ENCODE data around the gene CD33. TPM values are rescaled to one million over a fixed set of nuclear protein-coding genes. Genes with fewer than 3 reads are reported as not detected.

Gene CD33
- total and polyA plus RNA-seq, 9 of the 15 experiments (the other 6 are each of a cell fraction or from before 2014, with no cell fraction given), result 36.1 to 88.6 (median 49.6) TPM

DNA sequence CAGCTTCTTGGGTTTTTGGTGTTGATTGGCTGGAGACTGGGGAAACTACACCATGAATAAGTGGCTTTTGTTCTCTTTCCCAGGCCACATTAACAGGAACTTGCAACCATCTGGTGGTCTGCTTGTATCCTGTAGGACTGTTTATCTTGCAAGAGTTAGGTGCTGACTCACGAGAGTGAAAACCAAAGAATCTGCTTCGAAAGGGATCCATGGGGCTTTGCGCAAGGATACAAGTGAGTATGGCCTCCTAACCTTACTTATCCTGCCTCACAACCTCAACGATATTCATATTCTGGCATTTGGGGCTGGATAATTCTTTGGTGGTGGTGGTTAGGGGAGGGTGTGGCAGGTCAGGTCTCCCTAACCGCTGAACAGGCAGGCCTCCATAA is 21.3 kb downstream of the CD33 start:
- intact Hi-C loops (cut with micrococcal nuclease), result no loop called here
- Histone ChIP-seq H4K20me1 (replicated peaks; ENCODE audit: control insufficient read depth, insufficient read depth, low read length) (no peaks in the 10 kb centered on the region), H3K9me1 (ENCODE audit: control insufficient read depth, insufficient read depth, low read length) (no peaks in the 10 kb centered on the region), H3K4me2 (ENCODE audit: insufficient read depth, low read length) (no peak overlapping the region; the same call in 1 of the 2 replicates), H3K9ac (ENCODE audit: insufficient read depth in 1 of 2, low read depth in 2 of 2, low read length in 2 of 2) (no peak overlapping the region), H3K79me2 (ENCODE audit: control insufficient read depth, insufficient read depth, low read length) (no peaks in the 10 kb centered on the region), H3K27me3 (ENCODE audit: control insufficient read depth in 2 of 2, insufficient read depth in 2 of 2, low read length in 2 of 2) (no peaks in the 10 kb centered on the region), H3K9me3 (replicated peaks; ENCODE audit: control insufficient read depth, insufficient read depth, low read depth, low read length) (no peaks in the 10 kb centered on the region), H3K4me3 (no peak overlapping the region), H3K36me3 (ENCODE audit: control insufficient read depth, insufficient read depth, low read length) (no peaks in the 10 kb centered on the region; the same call in 2 of the 3 replicates), H2AFZ (ENCODE audit: low read depth, low read length) (peak overlapping the region; percentile 46), H3K27ac (ENCODE audit: extremely low read depth, low read depth, low read length) (peak overlapping the region; percentile 44; the same call in 1 of the 3 replicates), H3K4me1 (replicated peaks in 1 of 2; ENCODE audit: control insufficient read depth in 2 of 2, insufficient read depth in 2 of 2, low read length in 2 of 2) (peaks cover 0 to 12% of the 10 kb centered on the region in 2 experiments; a peak in 3 of 5 replicates)
- FAIRE-seq (peak; percentile 86), DNase-seq (ENCODE audit: extremely low read depth in 1 of 4, low spot score in 3 of 4) (peak in 2 of 4 experiments; percentile 27 to 67), ATAC-seq (peak; percentile 82)
- BruUV-seq (replicated peaks), result no TSS peak
- in situ Hi-C loops (cut with MboI), result no loop called here
- ChIA-PET POLR2A (interaction anchor here (0.6 to 1.1 kb wide), 3 partner anchors 9 to 691 kb away, joined by 3 to 6 read pairs (median 3); no protein-coding TSS in a partner anchor), CTCF (ENCODE audit: low intra/inter-chr PET ratio) (no interaction called here)
- 3% methylated on average over 5 of the region's 5 CpGs for WGBS (ENCODE audit: insufficient coverage, low coverage, missing lambda C conversion rate)
- TF ChIP-seq ZNF23 (CRISPR knock-in tag; IDR thresholded peaks at IDR 0.05) (no peak), ZNF436 (CRISPR knock-in tag; IDR thresholded peaks at IDR 0.05) (no peak), BHLHE40 (IDR thresholded peaks at IDR 0.05; ENCODE audit: low read length) (peak; percentile 37; the same call in 1 of the 2 replicates), ZNF316 (IDR thresholded peaks at IDR 0.05) (peak; percentile 92), MAFG (tag; conservative IDR thresholded peaks at IDR 0.05) (peak; percentile 62), ZNF696 (CRISPR knock-in tag; conservative IDR thresholded peaks at IDR 0.05) (no peak), ATF7 (IDR thresholded peaks at IDR 0.05) (0 out of 2 replicates have a peak, but pooled peaks have one; percentile 22), FOXK2 (conservative IDR thresholded peaks at IDR 0.05 in 1 of 2, IDR thresholded peaks at IDR 0.05 in 1 of 2; ENCODE audit: low read depth in 2 of 2) (0 out of 4 replicates have a peak, but pooled peaks of 1 of the 2 experiments have one; percentile 15), TAF7 (tag; IDR thresholded peaks at IDR 0.05) (no peak), ZNF764 (CRISPR knock-in tag; IDR thresholded peaks at IDR 0.05; ENCODE audit: low read depth) (no peak), MCM7 (IDR thresholded peaks at IDR 0.05) (no peak), CTBP1 (IDR thresholded peaks at IDR 0.05; ENCODE audit: borderline replicate concordance) (0 out of 2 replicates have a peak, but pooled peaks have one; percentile 28), SMAD4 (CRISPR knock-in tag; conservative IDR thresholded peaks at IDR 0.05) (no peak), CCNT2 (IDR thresholded peaks at IDR 0.05; ENCODE audit: borderline replicate concordance, extremely low read depth, insufficient read length, low read depth, low read length) (no peak)
- TF ChIP-seq, protein P1, sequence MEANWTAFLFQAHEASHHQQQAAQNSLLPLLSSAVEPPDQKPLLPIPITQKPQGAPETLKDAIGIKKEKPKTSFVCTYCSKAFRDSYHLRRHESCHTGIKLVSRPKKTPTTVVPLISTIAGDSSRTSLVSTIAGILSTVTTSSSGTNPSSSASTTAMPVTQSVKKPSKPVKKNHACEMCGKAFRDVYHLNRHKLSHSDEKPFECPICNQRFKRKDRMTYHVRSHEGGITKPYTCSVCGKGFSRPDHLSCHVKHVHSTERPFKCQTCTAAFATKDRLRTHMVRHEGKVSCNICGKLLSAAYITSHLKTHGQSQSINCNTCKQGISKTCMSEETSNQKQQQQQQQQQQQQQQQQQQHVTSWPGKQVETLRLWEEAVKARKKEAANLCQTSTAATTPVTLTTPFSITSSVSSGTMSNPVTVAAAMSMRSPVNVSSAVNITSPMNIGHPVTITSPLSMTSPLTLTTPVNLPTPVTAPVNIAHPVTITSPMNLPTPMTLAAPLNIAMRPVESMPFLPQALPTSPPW (CRISPR knock-in tag; IDR thresholded peaks at IDR 0.05), result 0 out of 2 replicates have a peak, but pooled peaks have one; percentile 24
- TF ChIP-seq, protein P2, sequence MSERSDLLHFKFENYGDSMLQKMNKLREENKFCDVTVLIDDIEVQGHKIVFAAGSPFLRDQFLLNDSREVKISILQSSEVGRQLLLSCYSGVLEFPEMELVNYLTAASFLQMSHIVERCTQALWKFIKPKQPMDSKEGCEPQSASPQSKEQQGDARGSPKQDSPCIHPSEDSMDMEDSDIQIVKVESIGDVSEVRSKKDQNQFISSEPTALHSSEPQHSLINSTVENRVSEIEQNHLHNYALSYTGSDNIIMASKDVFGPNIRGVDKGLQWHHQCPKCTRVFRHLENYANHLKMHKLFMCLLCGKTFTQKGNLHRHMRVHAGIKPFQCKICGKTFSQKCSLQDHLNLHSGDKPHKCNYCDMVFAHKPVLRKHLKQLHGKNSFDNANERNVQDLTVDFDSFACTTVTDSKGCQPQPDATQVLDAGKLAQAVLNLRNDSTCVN (CRISPR knock-in tag; IDR thresholded peaks at IDR 0.05), result no peak
- TF ChIP-seq, protein P3, sequence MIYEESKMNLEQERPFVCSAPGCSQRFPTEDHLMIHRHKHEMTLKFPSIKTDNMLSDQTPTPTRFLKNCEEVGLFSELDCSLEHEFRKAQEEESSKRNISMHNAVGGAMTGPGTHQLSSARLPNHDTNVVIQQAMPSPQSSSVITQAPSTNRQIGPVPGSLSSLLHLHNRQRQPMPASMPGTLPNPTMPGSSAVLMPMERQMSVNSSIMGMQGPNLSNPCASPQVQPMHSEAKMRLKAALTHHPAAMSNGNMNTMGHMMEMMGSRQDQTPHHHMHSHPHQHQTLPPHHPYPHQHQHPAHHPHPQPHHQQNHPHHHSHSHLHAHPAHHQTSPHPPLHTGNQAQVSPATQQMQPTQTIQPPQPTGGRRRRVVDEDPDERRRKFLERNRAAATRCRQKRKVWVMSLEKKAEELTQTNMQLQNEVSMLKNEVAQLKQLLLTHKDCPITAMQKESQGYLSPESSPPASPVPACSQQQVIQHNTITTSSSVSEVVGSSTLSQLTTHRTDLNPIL (CRISPR knock-in tag; IDR thresholded peaks at IDR 0.05), result no peak
- TF ChIP-seq, protein P4, sequence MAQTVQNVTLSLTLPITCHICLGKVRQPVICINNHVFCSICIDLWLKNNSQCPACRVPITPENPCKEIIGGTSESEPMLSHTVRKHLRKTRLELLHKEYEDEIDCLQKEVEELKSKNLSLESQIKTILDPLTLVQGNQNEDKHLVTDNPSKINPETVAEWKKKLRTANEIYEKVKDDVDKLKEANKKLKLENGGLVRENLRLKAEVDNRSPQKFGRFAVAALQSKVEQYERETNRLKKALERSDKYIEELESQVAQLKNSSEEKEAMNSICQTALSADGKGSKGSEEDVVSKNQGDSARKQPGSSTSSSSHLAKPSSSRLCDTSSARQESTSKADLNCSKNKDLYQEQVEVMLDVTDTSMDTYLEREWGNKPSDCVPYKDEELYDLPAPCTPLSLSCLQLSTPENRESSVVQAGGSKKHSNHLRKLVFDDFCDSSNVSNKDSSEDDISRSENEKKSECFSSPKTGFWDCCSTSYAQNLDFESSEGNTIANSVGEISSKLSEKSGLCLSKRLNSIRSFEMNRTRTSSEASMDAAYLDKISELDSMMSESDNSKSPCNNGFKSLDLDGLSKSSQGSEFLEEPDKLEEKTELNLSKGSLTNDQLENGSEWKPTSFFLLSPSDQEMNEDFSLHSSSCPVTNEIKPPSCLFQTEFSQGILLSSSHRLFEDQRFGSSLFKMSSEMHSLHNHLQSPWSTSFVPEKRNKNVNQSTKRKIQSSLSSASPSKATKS (CRISPR knock-in tag; IDR thresholded peaks at IDR 0.05), result no peak
